ENCODE measurements around the gene MEP1A.
A peak's percentile ranks its signal among the peaks of the same experiment; 100 is the strongest.

MEP1A gene

DNA sequence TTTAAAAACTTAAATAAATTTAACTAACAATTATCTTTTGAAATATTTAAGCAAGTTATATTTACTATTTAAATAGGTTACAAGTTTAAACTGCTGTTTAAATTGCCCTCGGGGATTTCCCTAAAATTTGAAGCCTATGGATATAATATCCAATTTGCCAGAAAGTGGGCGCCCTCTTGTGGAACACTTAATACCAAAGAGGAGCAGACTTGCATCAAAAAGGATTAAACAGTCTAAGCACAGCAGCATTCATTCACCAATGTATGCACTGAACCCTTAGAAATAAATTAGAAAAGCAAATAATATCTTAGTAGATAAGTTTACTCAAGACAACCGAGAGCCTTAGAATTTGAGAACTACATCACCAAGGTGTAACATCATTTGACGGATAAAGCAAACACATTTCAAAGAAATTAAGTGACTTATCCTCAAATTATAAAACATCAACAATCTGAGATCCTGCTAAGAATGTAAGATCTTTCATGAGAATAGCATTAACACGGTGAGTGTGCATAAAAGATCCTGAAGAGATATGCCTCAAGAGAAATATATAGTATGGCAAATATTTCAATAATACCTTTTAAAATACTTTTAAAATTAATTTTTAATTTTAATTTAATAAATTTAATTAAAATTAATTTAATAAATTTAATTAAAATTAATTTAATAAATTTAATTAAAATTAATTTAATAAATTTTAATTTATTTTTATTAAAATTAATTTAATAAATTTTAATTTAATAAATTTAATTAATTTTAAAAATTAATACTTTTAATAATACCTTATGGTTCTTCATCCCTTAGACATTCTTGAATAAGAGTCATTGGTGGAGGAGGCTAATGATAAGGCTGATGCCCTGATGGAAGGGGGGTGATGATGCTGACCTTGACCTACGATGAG lies 11.5 kb upstream of the MEP1A start:
- Histone ChIP-seq H3K27me3 (ENCODE audit: control insufficient read depth in 3 of 3, insufficient read depth in 3 of 3, low read depth in 1 of 3, low read length in 3 of 3) (no peaks in the 10 kb centered on the region), H2BK120ac (ENCODE audit: low read depth, low read length) (no peak overlapping the region), H3K4me3 (ENCODE audit: low read length in 2 of 2) (no peak overlapping the region), H2BK12ac (ENCODE audit: low read length) (no peak overlapping the region), H3K27ac (replicated peaks; ENCODE audit: low read length) (no peak overlapping the region), H4K91ac (ENCODE audit: low read depth, low read length, poor library complexity) (no peak overlapping the region), H3K4me2 (ENCODE audit: insufficient read depth, low read length, poor library complexity, severe bottlenecking) (no peak overlapping the region), H3K4ac (ENCODE audit: low read length) (no peak overlapping the region), H2BK15ac (ENCODE audit: low read length) (no peak overlapping the region), H3K9me3 (replicated peaks in 1 of 2; ENCODE audit: control insufficient read depth in 2 of 2, insufficient read depth in 1 of 2, low read depth in 1 of 2, low read length in 2 of 2) (no peaks in the 10 kb centered on the region), H2BK5ac (ENCODE audit: low read length) (no peak overlapping the region), H3K14ac (ENCODE audit: low read length) (no peak overlapping the region), H4K8ac (ENCODE audit: low read depth, low read length) (no peak overlapping the region), H3K23ac (ENCODE audit: low read depth, low read length, poor library complexity) (no peak overlapping the region), H2AK5ac (ENCODE audit: low read depth, low read length) (no peak overlapping the region), H2AFZ (ENCODE audit: low read length) (no peak overlapping the region), H3K4me1 (ENCODE audit: control insufficient read depth in 2 of 2, insufficient read depth in 1 of 2, low read depth in 1 of 2, low read length in 2 of 2) (no peaks in the 10 kb centered on the region), H3K79me1 (ENCODE audit: low read depth, low read length) (no peaks in the 10 kb centered on the region), H3K18ac (ENCODE audit: low read length) (no peak overlapping the region), H3K36me3 (replicated peaks in 1 of 2; ENCODE audit: control insufficient read depth in 2 of 2, insufficient read depth in 2 of 2, low read length in 2 of 2) (no peaks in the 10 kb centered on the region), H3K9ac (ENCODE audit: low read depth, low read length, poor library complexity) (no peak overlapping the region)
- peak; percentile 54 for DNase-seq (ENCODE audit: low spot score)
- no CpG with 5 or more reads among the region's 6 CpGs for WGBS, 2 donors (ENCODE audit: extremely low coverage in 2 of 2, insufficient read length in 2 of 2, insufficient replicate concordance in 1 of 2)

- H2AK5ac ChIP-seq (ENCODE audit: low read depth, low read length) = no peak overlapping the region
- no peaks in the 10 kb centered on the region for H3K9me3 ChIP-seq (replicated peaks in 1 of 2; ENCODE audit: control insufficient read depth in 2 of 2, insufficient read depth in 1 of 2, low read depth in 1 of 2, low read length in 2 of 2)
- DNase-seq (ENCODE audit: low spot score) = no peak
- peaks cover 0 to 3% of the 10 kb centered on the region in 2 donors for H3K4me1 ChIP-seq (ENCODE audit: control insufficient read depth in 2 of 2, insufficient read depth in 1 of 2, low read depth in 1 of 2, low read length in 2 of 2)
- H3K79me1 ChIP-seq (ENCODE audit: low read depth, low read length) = no peaks in the 10 kb centered on the region
- H2BK120ac ChIP-seq (ENCODE audit: low read depth, low read length) = no peak overlapping the region
- no peaks in the 10 kb centered on the region for H3K36me3 ChIP-seq (replicated peaks in 1 of 2; ENCODE audit: control insufficient read depth in 2 of 2, insufficient read depth in 2 of 2, low read length in 2 of 2)
- H3K23ac ChIP-seq (ENCODE audit: low read depth, low read length, poor library complexity) = no peak overlapping the region
- H3K27me3 ChIP-seq (ENCODE audit: control insufficient read depth in 3 of 3, insufficient read depth in 3 of 3, low read depth in 1 of 3, low read length in 3 of 3) = no peaks in the 10 kb centered on the region
- no peak overlapping the region for H3K4me2 ChIP-seq (ENCODE audit: insufficient read depth, low read length, poor library complexity, severe bottlenecking)
- no peak overlapping the region for H4K91ac ChIP-seq (ENCODE audit: low read depth, low read length, poor library complexity)
- no peak overlapping the region for H3K18ac ChIP-seq (ENCODE audit: low read length)
- no peak overlapping the region for H2BK12ac ChIP-seq (ENCODE audit: low read length)
- no CpG with 5 or more reads among the region's 1 CpG for WGBS, 2 donors (ENCODE audit: extremely low coverage in 2 of 2, insufficient read length in 2 of 2, insufficient replicate concordance in 1 of 2)
- H4K8ac ChIP-seq (ENCODE audit: low read depth, low read length) = no peak overlapping the region
- no peak overlapping the region for H2BK15ac ChIP-seq (ENCODE audit: low read length)
- no peak overlapping the region for H2BK5ac ChIP-seq (ENCODE audit: low read length)
- no peak overlapping the region for H3K4me3 ChIP-seq (ENCODE audit: low read length in 2 of 2)
- H3K14ac ChIP-seq (ENCODE audit: low read length) = no peak overlapping the region
- H2AFZ ChIP-seq (ENCODE audit: low read length) = no peak overlapping the region
- no peak overlapping the region for H3K27ac ChIP-seq (replicated peaks; ENCODE audit: low read length)
- H3K4ac ChIP-seq (ENCODE audit: low read length) = no peak overlapping the region
- no peak overlapping the region for H3K9ac ChIP-seq (ENCODE audit: low read depth, low read length, poor library complexity)
These were observed 8.7 kb upstream of the MEP1A start for GRCh38 chr6:46784535-46784934.

DNA sequence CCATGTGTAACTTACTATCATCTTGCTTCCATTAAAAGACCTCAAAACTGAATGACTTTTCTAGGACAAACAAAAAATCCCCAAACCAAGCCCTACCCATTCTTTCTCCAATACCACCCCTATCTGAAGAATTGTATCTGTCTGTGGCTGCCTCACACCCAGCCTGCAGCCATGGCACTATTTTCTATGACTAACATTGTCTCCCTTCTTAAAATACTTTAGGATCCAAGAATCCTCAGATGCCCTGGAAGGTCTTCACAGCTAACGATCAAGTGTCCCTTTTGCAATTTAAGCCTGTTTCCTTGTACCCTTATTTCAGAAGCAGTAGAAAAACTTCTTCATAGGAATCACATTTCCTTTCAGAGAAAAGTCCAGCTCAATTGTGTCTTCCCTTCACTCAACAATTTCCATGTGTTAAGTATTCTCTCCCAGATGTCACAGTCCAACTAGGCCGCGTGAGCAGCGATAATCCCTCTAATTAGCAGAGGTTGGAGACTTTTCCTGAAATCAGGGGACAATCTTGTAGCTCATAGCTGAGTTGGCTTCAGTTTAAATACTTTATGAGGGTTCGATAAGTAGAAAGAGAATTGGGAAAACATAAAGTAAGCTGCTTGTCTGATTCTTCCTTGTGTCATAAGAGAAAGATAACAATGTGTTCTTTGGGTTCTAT lies 5.2 kb upstream of the MEP1A start:
- no peak overlapping the region for H4K91ac ChIP-seq (ENCODE audit: low read depth, low read length, poor library complexity)
- DNase-seq (ENCODE audit: low spot score) = no peak
- H3K18ac ChIP-seq (ENCODE audit: low read length) = no peak overlapping the region
- H3K79me1 ChIP-seq (ENCODE audit: low read depth, low read length) = no peaks in the 10 kb centered on the region
- H3K4me2 ChIP-seq (ENCODE audit: insufficient read depth, low read length, poor library complexity, severe bottlenecking) = no peak overlapping the region
- no CpG with 5 or more reads among the region's 5 CpGs for WGBS, 2 donors (ENCODE audit: extremely low coverage in 2 of 2, insufficient read length in 2 of 2, insufficient replicate concordance in 1 of 2)
- H3K36me3 ChIP-seq (replicated peaks in 1 of 2; ENCODE audit: control insufficient read depth in 2 of 2, insufficient read depth in 2 of 2, low read length in 2 of 2) = no peaks in the 10 kb centered on the region
- no peak overlapping the region for H2BK12ac ChIP-seq (ENCODE audit: low read length)
- no peak overlapping the region for H3K27ac ChIP-seq (replicated peaks; ENCODE audit: low read length)
- H3K23ac ChIP-seq (ENCODE audit: low read depth, low read length, poor library complexity) = no peak overlapping the region
- H3K14ac ChIP-seq (ENCODE audit: low read length) = no peak overlapping the region
- no peak overlapping the region for H4K8ac ChIP-seq (ENCODE audit: low read depth, low read length)
- no peak overlapping the region for H2BK15ac ChIP-seq (ENCODE audit: low read length)
- no peak overlapping the region for H2AFZ ChIP-seq (ENCODE audit: low read length)
- H3K27me3 ChIP-seq (ENCODE audit: control insufficient read depth in 3 of 3, insufficient read depth in 3 of 3, low read depth in 1 of 3, low read length in 3 of 3) = no peaks in the 10 kb centered on the region
- no peak overlapping the region for H2BK120ac ChIP-seq (ENCODE audit: low read depth, low read length)
- no peaks in the 10 kb centered on the region for H3K9me3 ChIP-seq (replicated peaks in 1 of 2; ENCODE audit: control insufficient read depth in 2 of 2, insufficient read depth in 1 of 2, low read depth in 1 of 2, low read length in 2 of 2)
- peaks cover 0 to 3% of the 10 kb centered on the region in 2 donors for H3K4me1 ChIP-seq (ENCODE audit: control insufficient read depth in 2 of 2, insufficient read depth in 1 of 2, low read depth in 1 of 2, low read length in 2 of 2)
- no peak overlapping the region for H3K4ac ChIP-seq (ENCODE audit: low read length)
- H2BK5ac ChIP-seq (ENCODE audit: low read length) = no peak overlapping the region
- H3K4me3 ChIP-seq (ENCODE audit: low read length in 2 of 2) = no peak overlapping the region
- no peak overlapping the region for H3K9ac ChIP-seq (ENCODE audit: low read depth, low read length, poor library complexity)
- H2AK5ac ChIP-seq (ENCODE audit: low read depth, low read length) = no peak overlapping the region

- Histone ChIP-seq H3K4me1 (ENCODE audit: control insufficient read depth in 2 of 2, insufficient read depth in 1 of 2, low read depth in 1 of 2, low read length in 2 of 2) (peaks cover 0 to 3% of the 10 kb centered on the region in 2 donors), H3K79me1 (ENCODE audit: low read depth, low read length) (no peaks in the 10 kb centered on the region), H2BK12ac (ENCODE audit: low read length) (no peak overlapping the region), H3K4ac (ENCODE audit: low read length) (no peak overlapping the region), H3K27ac (replicated peaks; ENCODE audit: low read length) (no peak overlapping the region), H2BK15ac (ENCODE audit: low read length) (no peak overlapping the region), H3K36me3 (replicated peaks in 1 of 2; ENCODE audit: control insufficient read depth in 2 of 2, insufficient read depth in 2 of 2, low read length in 2 of 2) (no peaks in the 10 kb centered on the region), H3K27me3 (ENCODE audit: control insufficient read depth in 3 of 3, insufficient read depth in 3 of 3, low read depth in 1 of 3, low read length in 3 of 3) (no peaks in the 10 kb centered on the region), H3K23ac (ENCODE audit: low read depth, low read length, poor library complexity) (no peak overlapping the region), H2AK5ac (ENCODE audit: low read depth, low read length) (no peak overlapping the region), H2BK5ac (ENCODE audit: low read length) (no peak overlapping the region), H3K9ac (ENCODE audit: low read depth, low read length, poor library complexity) (no peak overlapping the region), H2BK120ac (ENCODE audit: low read depth, low read length) (no peak overlapping the region), H3K9me3 (replicated peaks in 1 of 2; ENCODE audit: control insufficient read depth in 2 of 2, insufficient read depth in 1 of 2, low read depth in 1 of 2, low read length in 2 of 2) (no peaks in the 10 kb centered on the region), H3K14ac (ENCODE audit: low read length) (no peak overlapping the region), H4K8ac (ENCODE audit: low read depth, low read length) (no peak overlapping the region), H3K4me2 (ENCODE audit: insufficient read depth, low read length, poor library complexity, severe bottlenecking) (no peak overlapping the region), H4K91ac (ENCODE audit: low read depth, low read length, poor library complexity) (no peak overlapping the region), H3K18ac (ENCODE audit: low read length) (no peak overlapping the region), H2AFZ (ENCODE audit: low read length) (no peak overlapping the region), H3K4me3 (ENCODE audit: low read length in 2 of 2) (no peak overlapping the region)
- WGBS, 2 donors (ENCODE audit: extremely low coverage in 2 of 2, insufficient read length in 2 of 2, insufficient replicate concordance in 1 of 2) = no CpG with 5 or more reads among the region's 3 CpGs
- no peak for DNase-seq (ENCODE audit: low spot score)
These were observed 4.4 kb upstream of the MEP1A start for GRCh38 chr6:46788791-46789190.

All from neuronal stem cell (in vitro differentiated cells).